Measurements from ENCODE around the gene PON2.
"Not testable (repeated sequence)": the region's sequence is repeated elsewhere in the genome, so short reads cannot be mapped to it uniquely, and the experiment has no call there.

The PON2 gene

DNA sequence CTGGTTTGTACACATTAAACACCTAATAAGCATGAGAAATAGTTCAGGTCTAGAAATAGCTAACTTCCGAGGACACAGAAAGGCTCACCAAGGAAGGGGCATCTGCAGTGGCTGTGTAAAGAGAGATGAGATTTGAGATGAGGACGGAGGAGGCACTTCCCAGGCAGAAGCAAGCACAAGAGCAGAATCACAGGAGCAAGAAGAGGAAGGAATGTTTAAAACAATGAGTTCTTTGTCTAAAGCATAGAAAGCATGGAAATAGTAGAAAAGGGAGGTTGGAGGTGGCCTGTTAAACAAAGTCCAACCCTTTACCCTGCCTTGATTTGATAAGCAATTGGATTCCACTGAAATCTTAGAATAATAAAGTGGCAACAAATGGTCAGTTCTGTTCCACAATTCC is 27.1 kb downstream of the PON2 start:
- in situ Hi-C loops (cut with MboI; ENCODE audit: low sequenced_read_pairs): no loop called here
- H3K4me1 ChIP-seq: no peaks in the 10 kb centered on the region
- H3K9me3 ChIP-seq: no peaks in the 10 kb centered on the region
- H3K4me3 ChIP-seq: no peak overlapping the region
- H3K36me3 ChIP-seq (replicated peaks): peaks cover 16% of the 10 kb centered on the region
- no peaks in the 10 kb centered on the region for H3K27me3 ChIP-seq (ENCODE audit: low read depth)
- no peak for DNase-seq (ENCODE audit: low spot score in 2 of 2)

DNA sequence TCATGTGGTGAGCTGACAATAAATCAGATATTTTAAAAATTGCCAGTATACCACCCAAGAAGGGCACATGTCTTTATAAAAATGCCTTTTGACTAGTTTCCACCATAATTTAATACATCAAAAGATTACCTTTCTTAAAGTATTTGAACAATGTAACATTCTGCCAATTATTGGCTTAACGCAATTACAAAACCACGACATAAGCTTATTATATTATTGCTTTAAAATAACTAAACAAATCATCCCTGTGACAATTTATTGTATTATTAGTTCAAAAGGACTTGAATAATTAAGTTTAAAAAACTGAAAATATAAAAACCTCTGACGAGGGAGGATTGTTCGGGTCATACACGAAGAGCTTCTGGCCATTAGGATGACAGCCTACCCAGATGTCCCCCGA is 29.0 kb downstream of the PON2 start:
- Histone ChIP-seq H3K4me1 (no peaks in the 10 kb centered on the region), H3K36me3 (replicated peaks) (peaks cover 7% of the 10 kb centered on the region), H3K9me3 (no peaks in the 10 kb centered on the region), H3K27me3 (ENCODE audit: low read depth) (no peaks in the 10 kb centered on the region), H3K4me3 (no peak overlapping the region)
- in situ Hi-C loops (cut with MboI; ENCODE audit: low sequenced_read_pairs): no loop called here
- DNase-seq (ENCODE audit: low spot score in 2 of 2): no peak

DNA sequence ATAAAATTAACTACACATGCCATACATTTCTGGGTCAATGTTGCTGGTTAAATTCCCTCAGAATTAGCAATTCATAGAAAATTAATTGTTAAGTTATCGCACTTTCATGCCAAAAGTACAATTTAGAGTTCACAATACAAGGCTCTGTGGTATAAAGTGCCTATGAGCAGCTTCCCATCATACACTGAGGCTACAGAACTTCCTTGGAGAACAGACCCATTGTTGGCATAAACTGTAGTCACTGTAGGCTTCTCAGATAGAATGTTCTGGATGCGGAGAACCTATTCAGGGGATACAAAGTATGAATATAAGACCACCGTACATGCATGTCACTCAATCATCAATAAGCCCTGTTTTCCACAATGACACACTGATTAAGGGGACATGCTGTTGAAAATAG is 29.6 kb downstream of the PON2 start:
- no peaks in the 10 kb centered on the region for H3K9me3 ChIP-seq
- in situ Hi-C loops (cut with MboI; ENCODE audit: low sequenced_read_pairs): no loop called here
- H3K27me3 ChIP-seq (ENCODE audit: low read depth): no peaks in the 10 kb centered on the region
- no peaks in the 10 kb centered on the region for H3K4me1 ChIP-seq
- H3K4me3 ChIP-seq: no peak overlapping the region
- no peak for DNase-seq (ENCODE audit: low spot score in 2 of 2)
- peaks cover 7% of the 10 kb centered on the region for H3K36me3 ChIP-seq (replicated peaks)

DNA sequence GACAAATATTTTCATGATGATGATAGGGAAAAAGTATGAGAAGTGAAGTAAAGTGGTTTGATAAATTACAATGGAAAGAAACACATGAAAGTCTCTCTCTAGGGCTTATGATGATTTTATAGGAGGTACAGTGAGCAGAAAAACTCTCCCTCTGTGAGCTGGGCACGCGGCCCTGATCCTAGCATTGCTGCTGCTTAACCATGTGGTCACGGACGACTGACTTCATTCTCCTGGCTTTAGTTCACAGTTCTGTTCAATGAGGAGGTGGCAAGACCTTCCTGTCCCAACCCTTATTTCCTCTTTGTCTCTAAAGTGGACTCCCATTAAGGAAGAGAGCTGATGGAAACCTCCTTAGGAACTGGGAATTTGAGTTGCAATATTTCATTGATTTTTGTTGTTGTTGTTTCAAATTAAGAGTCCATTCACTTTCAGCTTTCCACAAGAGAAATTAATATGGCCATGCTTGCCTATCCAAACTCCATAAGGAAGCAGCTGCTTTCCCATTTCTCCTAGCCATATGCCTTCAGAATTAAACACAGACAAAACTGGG is 30.4 kb downstream of the PON2 start:
- no peak for DNase-seq (ENCODE audit: low spot score in 2 of 2)
- H3K9me3 ChIP-seq: no peaks in the 10 kb centered on the region
- H3K4me1 ChIP-seq: no peaks in the 10 kb centered on the region
- H3K4me3 ChIP-seq: no peak overlapping the region
- no peaks in the 10 kb centered on the region for H3K27me3 ChIP-seq (ENCODE audit: low read depth)
- peaks cover 7% of the 10 kb centered on the region for H3K36me3 ChIP-seq (replicated peaks)
- in situ Hi-C loops (cut with MboI; ENCODE audit: low sequenced_read_pairs): no loop called here

DNA sequence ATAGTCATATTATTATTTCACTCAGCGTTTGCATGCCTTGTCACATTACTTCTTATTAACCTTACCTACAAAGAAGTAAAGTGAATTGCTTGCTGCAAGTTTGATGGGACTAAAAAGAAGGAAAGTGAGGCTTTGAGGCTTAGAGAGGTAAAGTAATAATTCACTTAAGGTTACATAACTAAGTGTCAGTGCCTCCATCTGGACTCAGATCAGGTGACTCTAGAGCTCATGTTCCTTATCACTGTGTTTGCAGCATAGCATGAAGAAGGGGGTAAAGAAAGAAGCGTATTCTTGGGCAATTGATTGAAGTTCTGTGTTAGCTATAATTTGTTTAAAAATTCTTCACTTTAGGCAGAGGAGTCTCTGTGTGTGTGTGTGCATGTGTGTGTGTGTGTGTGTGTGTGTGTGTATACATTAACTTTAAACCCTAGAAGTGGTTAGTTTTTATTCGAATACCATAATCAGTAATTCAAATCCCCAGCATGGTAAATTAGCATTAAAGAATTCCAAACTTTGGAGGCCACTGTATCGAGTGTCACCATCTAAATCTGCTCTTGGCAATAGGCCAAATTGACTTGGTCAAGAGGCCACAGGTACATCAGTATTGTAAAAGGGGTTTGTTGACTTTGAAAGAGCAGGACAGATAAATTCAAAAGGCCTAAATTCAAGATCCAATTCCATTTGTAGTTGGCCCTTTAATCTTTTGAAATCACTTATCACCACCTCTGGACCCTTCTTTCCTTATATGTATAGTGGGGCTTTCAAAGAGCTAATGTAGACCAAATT is 36.5 kb downstream of the PON2 start:
- Histone ChIP-seq H3K4me1 (no peaks in the 10 kb centered on the region), H3K4me3 (no peak overlapping the region), H3K36me3 (replicated peaks) (no peaks in the 10 kb centered on the region), H3K27me3 (ENCODE audit: low read depth) (no peaks in the 10 kb centered on the region), H3K9me3 (no peaks in the 10 kb centered on the region)
- in situ Hi-C loops (cut with MboI; ENCODE audit: low sequenced_read_pairs): no loop called here
- no peak for DNase-seq (ENCODE audit: low spot score in 2 of 2)

DNA sequence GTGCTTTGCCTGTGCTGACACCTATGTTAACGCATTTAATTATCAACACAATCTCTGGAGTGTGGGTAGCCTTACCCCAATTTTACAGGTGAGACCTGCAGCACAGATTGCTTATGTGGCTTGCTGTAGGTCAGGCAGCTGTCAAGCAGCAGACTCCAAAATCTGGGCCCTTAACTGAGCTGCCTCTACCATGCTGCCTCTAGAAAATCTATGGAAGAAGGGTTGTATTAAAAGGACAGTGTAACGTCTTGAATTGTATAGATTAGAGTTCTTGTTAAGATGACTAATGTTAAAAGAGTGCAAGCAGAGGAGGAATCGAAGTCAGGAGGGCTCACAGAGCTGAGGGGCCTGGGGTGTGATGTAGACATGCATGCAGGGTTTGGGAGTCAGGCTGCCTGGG is 37.4 kb downstream of the PON2 start:
- no peaks in the 10 kb centered on the region for H3K27me3 ChIP-seq (ENCODE audit: low read depth)
- no peaks in the 10 kb centered on the region for H3K9me3 ChIP-seq
- H3K36me3 ChIP-seq (replicated peaks): no peaks in the 10 kb centered on the region
- no peak for DNase-seq (ENCODE audit: low spot score in 2 of 2)
- H3K4me3 ChIP-seq: no peak overlapping the region
- in situ Hi-C loops (cut with MboI; ENCODE audit: low sequenced_read_pairs): no loop called here
- H3K4me1 ChIP-seq: no peaks in the 10 kb centered on the region

DNA sequence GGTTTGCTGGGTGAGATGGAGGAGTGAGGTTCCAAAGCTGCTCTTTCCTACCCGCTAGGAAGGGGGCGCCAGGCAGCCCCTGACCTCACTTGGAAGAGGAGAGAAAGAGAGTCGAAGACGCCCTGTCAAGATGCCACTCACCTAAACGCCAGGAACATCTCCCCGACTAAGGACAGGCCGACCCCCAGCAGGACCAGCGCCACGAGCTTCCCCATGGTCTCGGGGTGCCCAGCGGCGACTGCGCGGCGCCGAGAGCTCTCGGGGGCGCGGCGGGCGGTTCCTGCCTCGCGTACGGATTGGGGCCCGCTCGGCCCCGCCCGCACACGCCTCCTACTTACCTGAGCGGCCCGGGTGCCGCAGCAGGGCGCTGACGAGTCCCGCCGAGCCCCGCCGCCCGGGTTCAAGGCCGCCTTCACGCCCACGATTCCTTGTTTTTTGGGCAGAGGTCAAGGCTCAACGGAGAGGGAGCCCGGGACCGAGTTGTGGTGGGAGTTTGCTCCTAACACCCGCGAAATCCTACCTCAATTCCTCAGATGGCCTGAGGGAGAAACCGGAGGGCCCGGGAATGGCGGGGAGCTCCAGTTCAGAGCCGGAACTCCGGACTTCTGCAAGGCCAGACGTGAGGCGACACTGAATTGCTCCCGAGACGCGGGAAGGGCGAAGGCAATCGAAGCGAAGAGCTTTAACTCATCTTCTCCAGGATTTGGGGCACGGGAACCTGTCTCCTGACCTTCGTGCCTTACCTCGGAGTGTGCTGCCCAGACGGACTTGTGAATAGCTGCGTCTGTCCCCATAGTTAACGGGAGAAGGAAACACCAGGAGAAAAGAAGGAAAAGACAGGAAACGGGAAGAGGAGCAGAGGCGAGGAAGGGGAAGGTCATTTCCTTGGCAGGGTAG is 38.4 kb downstream of the PON2 start, which contains the start of gene PON3:
Gene PON3 (minus strand): TSS at position 240 of the 897 bp plus-strand sequence. CDS start 25 bp downstream, at position 215.
- no peak within 1 kb of the TSS for H3K4me3 ChIP-seq
- no peak for DNase-seq (ENCODE audit: low spot score in 2 of 2)

DNA sequence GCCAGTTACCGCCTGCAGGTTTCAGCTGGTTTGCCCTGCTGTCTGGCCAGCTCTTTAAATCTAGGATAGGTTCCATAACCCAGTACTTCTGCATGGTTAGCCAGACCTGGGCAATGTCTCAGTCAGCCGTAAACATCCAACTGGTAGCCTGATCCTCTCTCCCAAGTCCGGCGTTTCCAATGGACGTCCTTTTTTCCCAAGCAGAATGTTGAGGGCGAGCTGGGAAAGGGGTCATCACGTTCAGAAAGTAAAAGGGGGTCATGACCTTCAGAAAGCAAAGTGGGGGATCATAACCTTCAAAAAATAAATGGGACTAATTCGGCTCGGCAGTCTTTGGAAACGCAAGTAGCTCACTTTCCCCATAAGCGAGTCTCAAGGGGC is 39.1 kb downstream of the PON2 start:
- no peaks in the 10 kb centered on the region for H3K36me3 ChIP-seq (replicated peaks)
- H3K27me3 ChIP-seq (ENCODE audit: low read depth): no peaks in the 10 kb centered on the region
- H3K4me3 ChIP-seq: no peak overlapping the region
- DNase-seq (ENCODE audit: low spot score in 2 of 2): no peak
- in situ Hi-C loops (cut with MboI; ENCODE audit: low sequenced_read_pairs): no loop called here
- H3K9me3 ChIP-seq: no peaks in the 10 kb centered on the region
- no peaks in the 10 kb centered on the region for H3K4me1 ChIP-seq

More for the DNA sequence above, 38.4 kb downstream of the PON2 start, which contains the start of gene PON3:
- H3K36me3 ChIP-seq (replicated peaks): no peaks in the 10 kb centered on the region
- no peaks in the 10 kb centered on the region for H3K4me1 ChIP-seq
- in situ Hi-C loops (cut with MboI; ENCODE audit: low sequenced_read_pairs): no loop called here
- H3K9me3 ChIP-seq: no peaks in the 10 kb centered on the region
- H3K27me3 ChIP-seq (ENCODE audit: low read depth): no peaks in the 10 kb centered on the region

DNA sequence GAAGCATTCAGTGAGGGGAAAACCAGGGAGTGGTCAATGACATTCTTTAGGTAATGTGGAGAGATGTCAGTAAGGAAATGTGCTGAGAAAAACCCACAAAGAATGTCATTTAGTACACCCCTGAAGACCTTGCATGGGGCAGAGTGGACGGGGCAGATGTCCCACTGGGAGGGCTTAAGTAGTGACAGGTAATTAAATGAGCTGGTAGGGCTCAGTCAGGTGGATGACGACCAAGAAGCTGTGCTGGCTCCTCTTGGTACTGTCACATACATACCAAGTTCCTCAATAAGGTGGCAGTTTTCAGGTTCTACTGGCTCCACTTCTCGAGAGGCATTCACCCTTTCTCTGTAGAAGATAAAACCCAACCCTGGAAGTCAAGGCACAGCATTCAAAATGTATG is 40.5 kb downstream of the PON2 start:
- Histone ChIP-seq H3K27me3 (ENCODE audit: low read depth) (no peaks in the 10 kb centered on the region), H3K4me1 (no peaks in the 10 kb centered on the region), H3K4me3 (no peak overlapping the region), H3K36me3 (replicated peaks) (no peaks in the 10 kb centered on the region), H3K9me3 (no peaks in the 10 kb centered on the region)
- in situ Hi-C loops (cut with MboI; ENCODE audit: low sequenced_read_pairs): no loop called here
- no peak for DNase-seq (ENCODE audit: low spot score in 2 of 2)

DNA sequence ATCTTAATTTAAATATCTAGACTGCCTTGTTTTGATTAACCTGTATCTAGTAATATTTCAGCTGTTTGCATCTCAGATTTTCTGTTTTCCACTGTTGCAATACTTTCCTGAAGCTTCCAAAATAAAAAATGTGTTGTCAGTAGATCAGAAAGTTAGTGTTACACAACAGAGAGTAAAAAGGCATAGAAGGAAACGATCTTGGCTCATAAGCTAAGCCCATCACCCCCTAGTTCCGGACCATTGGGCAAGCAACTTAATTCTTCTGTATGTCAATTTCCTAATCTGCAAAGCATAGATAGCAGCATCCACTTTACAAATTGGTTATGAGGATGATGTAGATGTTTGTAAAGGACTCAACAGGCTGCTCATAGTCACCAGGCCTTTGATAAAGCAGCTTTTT is 43.1 kb downstream of the PON2 start:
- Histone ChIP-seq H3K4me1 (no peaks in the 10 kb centered on the region), H3K4me3 (no peak overlapping the region), H3K27me3 (ENCODE audit: low read depth) (no peaks in the 10 kb centered on the region), H3K9me3 (no peaks in the 10 kb centered on the region), H3K36me3 (replicated peaks) (no peaks in the 10 kb centered on the region)
- in situ Hi-C loops (cut with MboI; ENCODE audit: low sequenced_read_pairs): no loop called here
- DNase-seq (ENCODE audit: low spot score in 2 of 2): no peak

DNA sequence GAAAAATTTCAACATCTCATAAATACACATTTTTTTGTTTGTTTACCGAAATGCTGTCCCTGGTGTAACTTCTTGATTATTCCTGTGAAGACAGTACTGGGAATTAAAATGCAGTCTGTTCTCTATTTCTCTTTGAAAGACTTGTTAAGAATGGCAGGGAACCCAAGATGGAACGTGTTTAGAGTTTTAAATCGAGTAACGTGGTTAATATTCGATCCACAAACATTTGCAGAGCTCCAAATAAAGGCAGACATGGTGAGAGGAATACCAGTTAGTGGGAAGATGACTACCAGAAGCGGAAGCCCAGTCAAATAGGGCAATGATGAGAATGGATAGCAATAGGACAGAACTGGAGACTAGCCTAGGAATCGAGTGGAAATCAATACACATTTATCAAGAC is 45.3 kb downstream of the PON2 start:
- H3K9me3 ChIP-seq: no peaks in the 10 kb centered on the region
- no peaks in the 10 kb centered on the region for H3K36me3 ChIP-seq (replicated peaks)
- in situ Hi-C loops (cut with MboI; ENCODE audit: low sequenced_read_pairs): no loop called here
- H3K27me3 ChIP-seq (ENCODE audit: low read depth): no peaks in the 10 kb centered on the region
- no peak overlapping the region for H3K4me3 ChIP-seq
- no peak for DNase-seq (ENCODE audit: low spot score in 2 of 2)
- H3K4me1 ChIP-seq: no peaks in the 10 kb centered on the region

DNA sequence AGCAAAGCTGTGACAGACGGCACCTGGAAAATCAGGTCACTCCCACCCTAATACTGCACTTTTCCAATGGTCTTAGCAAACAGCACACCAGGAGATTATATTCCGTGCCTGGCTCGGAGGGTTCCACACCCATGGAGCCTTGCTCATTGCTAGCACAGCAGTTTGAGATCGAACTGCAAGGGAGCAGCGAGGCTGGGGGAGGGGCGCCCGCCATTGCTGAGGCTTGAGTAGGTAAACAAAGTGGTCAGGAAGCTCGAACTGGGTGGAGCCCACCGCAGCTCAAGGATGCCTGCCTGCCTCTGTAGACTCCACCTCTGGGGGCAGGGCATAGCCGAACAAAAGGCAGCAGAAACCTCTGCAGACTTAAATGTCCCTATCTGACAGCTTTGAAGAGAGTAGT is 55.4 kb downstream of the PON2 start:
- DNase-seq (ENCODE audit: low spot score in 2 of 2); H3K36me3 ChIP-seq (replicated peaks); H3K4me1 ChIP-seq; H3K4me3 ChIP-seq; H3K27me3 ChIP-seq (ENCODE audit: low read depth); in situ Hi-C loops (cut with MboI; ENCODE audit: low sequenced_read_pairs); H3K9me3 ChIP-seq: not testable (repeated sequence)

DNA sequence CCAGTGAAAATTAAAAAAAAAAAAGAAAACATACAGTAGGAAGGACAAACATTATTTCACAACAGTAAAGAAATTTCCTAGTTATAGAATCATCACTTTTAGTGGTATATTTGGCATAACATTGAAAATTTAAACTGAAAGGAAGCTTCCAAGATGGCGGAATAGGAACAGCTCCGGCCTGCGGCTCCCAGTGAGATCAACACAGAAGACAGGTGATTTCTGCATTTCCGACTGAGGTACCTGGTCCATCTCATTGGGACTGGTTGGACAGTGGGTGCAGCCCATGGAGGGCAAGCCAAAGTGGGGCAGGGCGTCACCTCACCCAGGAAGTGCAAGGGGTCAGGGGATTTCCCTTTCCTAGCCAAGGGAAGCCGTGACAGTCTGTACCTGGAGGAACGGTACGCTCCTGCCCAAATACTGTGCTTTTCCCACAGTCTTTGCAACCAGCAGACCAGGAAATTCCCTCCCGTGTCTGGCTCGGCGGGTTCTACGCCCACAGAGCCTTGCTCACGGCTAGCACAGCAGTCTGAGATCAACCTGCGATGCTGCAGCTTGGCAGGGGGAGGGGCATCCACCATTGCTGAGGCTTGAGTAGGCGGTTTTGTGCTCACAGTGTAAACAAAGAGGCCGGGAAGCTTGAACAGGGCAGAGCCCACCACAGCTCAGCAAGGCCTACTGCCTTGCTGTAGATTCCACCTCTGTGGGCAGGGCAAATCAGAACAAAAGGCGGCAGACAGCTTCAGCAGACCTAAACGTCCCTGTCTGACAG is 58.0 kb downstream of the PON2 start:
- H3K36me3 ChIP-seq (replicated peaks): no peaks in the 10 kb centered on the region
- no peak overlapping the region for H3K4me3 ChIP-seq
- DNase-seq (ENCODE audit: low spot score in 2 of 2): no peak
- no peaks in the 10 kb centered on the region for H3K27me3 ChIP-seq (ENCODE audit: low read depth)
- peaks cover 7% of the 10 kb centered on the region; the same call in 1 of the 2 replicates for H3K9me3 ChIP-seq
- H3K4me1 ChIP-seq: no peaks in the 10 kb centered on the region
- in situ Hi-C loops (cut with MboI; ENCODE audit: low sequenced_read_pairs): no loop called here

Data from HAP-1 (cell line).